HEK293 (cell line): ENCODE data around the gene LELP1.

ENCODE experiments used
- GLIS2 ChIP-seq: fragments of 450-650 bp; formaldehyde crosslinking; IDR thresholded peaks from 2 replicates; pipeline ENCODE4 v1.5.1; 2016; ENCODE audit warnings: missing biosample characterization, missing genetic modification characterization
- SP2 ChIP-seq: fragments of 450-650 bp; formaldehyde crosslinking; IDR thresholded peaks from 2 replicates; pipeline ENCODE4 v1.5.1; 2016; ENCODE audit warnings: missing biosample characterization, missing genetic modification characterization
- ZNF302 ChIP-seq: fragments of 450-650 bp; formaldehyde crosslinking; IDR thresholded peaks from 2 replicates; pipeline ENCODE4 v1.5.1; 2016; ENCODE audit warnings: missing biosample characterization, missing genetic modification characterization, low read depth

DNA sequence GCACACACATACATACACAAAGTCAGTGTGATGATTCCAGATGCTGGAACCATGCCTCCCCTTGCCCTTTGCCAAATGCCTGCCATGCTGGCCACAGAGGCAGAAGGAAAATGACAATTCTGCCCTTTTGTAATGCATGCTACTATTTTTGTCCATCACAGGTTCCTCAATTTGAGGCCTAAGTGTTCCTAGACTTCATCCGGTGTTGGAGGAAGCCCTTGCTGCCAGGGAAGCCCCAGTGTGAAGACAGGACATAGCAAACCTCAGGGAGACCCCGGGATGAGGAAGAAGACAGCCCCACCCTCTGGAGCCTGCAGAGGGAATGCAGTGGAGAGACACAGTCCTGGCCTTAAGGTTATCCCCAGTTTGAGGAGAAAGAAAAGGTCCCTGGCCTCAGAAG lies 28.6 kb downstream of the LELP1 start:
- TF ChIP-seq SP2 (tag by site-specific recombination): no peak
- no peak for TF ChIP-seq ZNF302 (tag by site-specific recombination)
- no peak for TF ChIP-seq GLIS2 (tag by site-specific recombination)
